ENCODE measurements around the gene PRSS57.
"Not testable (repeated sequence)": the region's sequence is repeated elsewhere in the genome, so short reads cannot be mapped to it uniquely, and the experiment has no call there.

The PRSS57 gene

GRCh38 chr19:666985-667573, 28.2 kb downstream of the PRSS57 start:
- DNase-seq = not testable (repeated sequence)

GRCh38 chr19:664913-665443, 30.3 kb downstream of the PRSS57 start:
- DNase-seq = peak; percentile 79

GRCh38 chr19:663682-664117, 31.6 kb downstream of the PRSS57 start:
- DNase-seq = no peak

GRCh38 chr19:662962-663681, 32.1 kb downstream of the PRSS57 start, which contains the start of gene RNF126:
RNF126 (minus strand) TSS chr19:663214; CDS start chr19:663121, 93 bp downstream.
- peak; percentile 93 for DNase-seq

- DNase-seq = peak; percentile 54
Measured at GRCh38 chr19:662207-662961, 32.9 kb downstream of the PRSS57 start.

- peak; percentile 35 for DNase-seq
Measured at GRCh38 chr19:661427-662196, 33.6 kb downstream of the PRSS57 start.

GRCh38 chr19:660793-661426, 34.3 kb downstream of the PRSS57 start:
- DNase-seq = no peak

GRCh38 chr19:658916-659839, 36.1 kb downstream of the PRSS57 start:
- DNase-seq = no peak

GRCh38 chr19:658059-658839, 37.0 kb downstream of the PRSS57 start:
- DNase-seq = no peak

GRCh38 chr19:657611-658010, 37.6 kb downstream of the PRSS57 start:
- DNase-seq = no peak

GRCh38 chr19:656751-657559, 38.3 kb downstream of the PRSS57 start:
- no peak for DNase-seq

- no peak for DNase-seq
Measured at GRCh38 chr19:655691-656090, 39.6 kb downstream of the PRSS57 start.

GRCh38 chr19:653425-653824, 41.8 kb downstream of the PRSS57 start:
- no peak for DNase-seq

- no peak for DNase-seq
Measured at GRCh38 chr19:652467-653389, 42.5 kb downstream of the PRSS57 start.

- no peak for DNase-seq
Measured at GRCh38 chr19:651991-652390, 43.3 kb downstream of the PRSS57 start.

GRCh38 chr19:651114-651818, 44.0 kb downstream of the PRSS57 start:
- no peak for DNase-seq

- DNase-seq = no peak
Measured at GRCh38 chr19:650121-650520, 45.1 kb downstream of the PRSS57 start.

All from effector CD8-positive, alpha-beta T cell (primary cell).